HG03442 (cell line): ENCODE measurements around the gene INPP4B.
A peak's percentile ranks its signal among the peaks of the same experiment; 100 is the strongest.

Experiments
- ATAC-seq: cut with Tn5 transposase; IDR thresholded peaks from one replicate; pipeline ENCODE4 v1.9.1; 2021; ENCODE audit warnings: mild to moderate bottlenecking, moderate library complexity; ENCODE audit not compliant: unreplicated experiment

Gene INPP4B

GRCh38 chr4:142393127-142393526 is 453.0 kb downstream of the INPP4B start:
- ATAC-seq = no peak

DNA sequence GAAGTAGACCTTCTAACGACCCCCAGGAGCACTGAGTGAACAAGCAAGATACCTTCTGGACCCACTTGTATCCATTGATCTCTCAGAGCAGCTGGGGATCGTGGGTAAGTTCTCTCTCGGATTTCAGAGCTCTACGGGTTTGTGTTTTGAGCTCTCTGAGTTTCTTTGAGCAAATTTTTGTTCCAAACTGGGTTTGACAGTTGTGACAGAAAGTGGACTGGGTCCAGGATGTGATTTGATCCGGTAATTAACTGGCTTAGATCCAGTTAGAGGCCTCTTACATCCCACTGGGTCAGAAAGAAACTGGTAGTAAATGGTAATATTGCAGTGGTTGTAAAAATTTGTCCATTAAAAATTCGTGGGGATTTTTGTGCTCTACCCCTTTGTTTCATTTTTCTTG is 459.2 kb downstream of the INPP4B start:
- ATAC-seq = no peak

GRCh38 chr4:142386449-142386848 is 459.7 kb downstream of the INPP4B start:
- no peak for ATAC-seq

- ATAC-seq = no peak
Observed at GRCh38 chr4:142383800-142384470, 462.2 kb downstream of the INPP4B start.

DNA sequence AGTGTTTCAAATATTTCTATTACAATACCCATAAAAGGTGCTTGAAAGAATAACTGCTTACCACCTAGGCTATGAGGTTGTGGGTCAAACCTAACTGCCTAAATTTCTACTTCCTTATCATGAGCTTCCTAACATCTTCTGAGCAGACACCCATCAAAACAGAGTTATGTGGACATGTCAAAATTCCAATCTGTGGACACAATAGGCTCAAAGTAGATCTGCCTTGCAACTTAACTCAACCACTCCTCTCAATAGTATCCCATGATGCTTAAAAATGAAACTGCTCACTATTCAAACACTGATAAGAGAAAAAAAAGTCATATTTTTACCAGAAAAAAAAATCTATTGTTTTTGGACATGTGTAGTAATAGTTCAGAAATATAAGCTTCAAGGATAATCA is 462.7 kb downstream of the INPP4B start:
- ATAC-seq = no peak

GRCh38 chr4:142380052-142380602 is 466.0 kb downstream of the INPP4B start:
- no peak for ATAC-seq

DNA sequence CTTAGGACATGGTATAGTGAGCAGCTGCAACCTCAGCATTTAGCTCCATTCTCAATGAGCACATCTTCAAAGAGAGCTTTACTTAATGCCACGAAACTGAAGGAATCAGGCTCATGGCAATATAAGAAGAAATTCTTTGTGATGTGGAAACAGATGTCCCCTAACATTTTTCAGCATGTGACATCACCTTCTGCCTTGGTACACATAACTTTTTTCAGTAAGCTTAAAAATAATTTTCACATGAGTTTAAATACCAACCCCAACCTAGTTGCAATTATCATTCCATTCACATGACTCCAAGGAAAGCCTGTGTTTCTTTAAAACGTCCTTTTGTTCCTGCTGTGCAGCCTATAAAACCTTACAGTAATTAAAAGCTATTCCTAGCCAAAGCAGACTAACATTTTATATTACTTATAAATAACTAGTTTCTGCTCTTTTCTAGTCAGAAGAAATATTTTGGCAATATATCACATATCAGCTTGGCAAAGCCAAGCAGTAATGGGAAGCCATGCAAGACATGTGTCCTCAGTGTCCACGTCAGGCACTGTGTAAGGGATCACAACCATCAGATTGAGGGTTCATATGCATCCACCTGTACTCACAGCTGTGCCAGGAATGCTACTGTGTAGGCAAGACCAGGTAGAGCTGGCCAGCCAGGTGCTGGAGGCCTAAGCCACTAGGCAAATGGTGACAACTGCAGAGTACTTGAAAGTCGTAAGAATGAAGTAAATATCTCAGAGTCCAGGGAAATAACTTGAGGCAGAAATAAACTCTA is 466.6 kb downstream of the INPP4B start:
- no peak for ATAC-seq

- ATAC-seq = no peak
Observed at GRCh38 chr4:142378179-142378578, 467.9 kb downstream of the INPP4B start.

- ATAC-seq = peak; percentile 53
Observed at GRCh38 chr4:142377342-142378091, 468.6 kb downstream of the INPP4B start.

DNA sequence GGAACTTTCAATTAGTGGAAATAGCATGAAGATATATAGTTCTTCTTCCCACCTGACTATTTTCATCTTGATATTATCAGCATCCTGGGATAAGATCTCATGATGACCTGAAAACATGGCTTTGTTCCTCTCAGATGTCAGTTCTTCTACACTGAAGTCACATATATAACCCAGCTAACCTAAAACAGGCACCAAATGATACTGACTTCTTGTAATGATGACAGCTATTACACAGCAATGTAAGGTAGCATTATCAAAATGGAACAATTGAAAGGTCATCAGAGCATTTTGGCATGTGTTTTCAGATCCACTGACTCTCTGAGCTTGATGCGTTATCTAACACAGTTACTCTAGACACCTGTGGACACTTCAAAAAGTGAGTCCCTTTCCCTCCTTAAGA is 469.9 kb downstream of the INPP4B start:
- ATAC-seq = no peak

GRCh38 chr4:142373610-142374009 is 472.5 kb downstream of the INPP4B start:
- ATAC-seq = no peak

DNA sequence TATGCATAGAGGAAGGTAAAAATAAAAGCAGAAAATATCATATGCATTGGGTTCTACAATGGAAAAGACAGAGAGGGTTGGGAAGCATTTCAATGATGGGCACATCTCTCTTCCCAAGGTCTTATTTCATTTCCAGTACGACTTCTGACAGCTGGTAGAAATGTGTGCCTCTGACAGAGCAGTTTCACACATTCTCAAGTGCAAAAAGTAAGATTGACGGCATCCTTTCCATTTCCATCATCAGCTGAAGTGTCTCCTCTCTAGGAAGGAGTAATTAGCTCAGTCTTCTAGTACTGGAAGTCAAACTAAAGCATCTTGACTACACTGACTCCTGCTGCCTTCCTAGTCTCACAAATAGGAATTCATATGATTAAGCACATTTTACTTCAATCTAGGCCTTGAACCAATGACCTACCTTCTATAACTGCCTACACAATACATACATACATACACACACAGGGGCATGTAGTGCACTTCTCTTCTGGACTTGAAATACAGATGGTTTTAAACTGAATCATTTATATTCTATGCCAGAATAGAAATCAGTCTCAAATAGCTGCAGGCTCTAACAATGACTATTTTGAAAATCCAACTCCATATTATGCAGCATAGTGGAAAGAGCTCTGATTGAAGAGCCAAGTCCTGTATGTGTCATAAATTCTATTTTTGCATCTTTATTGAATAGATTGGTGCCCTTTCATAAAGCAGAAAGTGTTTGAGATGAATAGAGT is 473.4 kb downstream of the INPP4B start:
- no peak for ATAC-seq

DNA sequence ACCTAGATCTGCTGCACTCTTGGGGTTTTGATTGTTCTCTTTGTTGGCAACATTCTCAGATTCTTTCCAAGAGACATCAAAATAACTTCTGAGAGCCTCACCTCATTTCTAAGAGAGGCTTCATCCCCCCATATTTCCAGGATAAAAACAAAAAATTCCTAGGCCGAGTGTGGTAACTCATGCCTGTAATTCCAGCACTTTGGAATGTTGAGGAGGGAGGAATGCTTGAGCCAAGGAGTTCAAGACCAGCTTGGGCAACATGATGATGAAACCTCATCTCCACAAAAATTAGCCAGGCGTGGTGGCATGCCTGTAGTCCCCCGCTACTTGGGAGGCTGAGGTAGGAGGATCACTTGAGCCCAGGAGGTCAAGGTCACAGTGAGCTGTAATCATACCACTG is 477.0 kb downstream of the INPP4B start:
- no peak for ATAC-seq

GRCh38 chr4:142367418-142368180 is 478.5 kb downstream of the INPP4B start:
- ATAC-seq = no peak

- ATAC-seq = no peak
Observed at GRCh38 chr4:142366769-142367181, 479.3 kb downstream of the INPP4B start.

DNA sequence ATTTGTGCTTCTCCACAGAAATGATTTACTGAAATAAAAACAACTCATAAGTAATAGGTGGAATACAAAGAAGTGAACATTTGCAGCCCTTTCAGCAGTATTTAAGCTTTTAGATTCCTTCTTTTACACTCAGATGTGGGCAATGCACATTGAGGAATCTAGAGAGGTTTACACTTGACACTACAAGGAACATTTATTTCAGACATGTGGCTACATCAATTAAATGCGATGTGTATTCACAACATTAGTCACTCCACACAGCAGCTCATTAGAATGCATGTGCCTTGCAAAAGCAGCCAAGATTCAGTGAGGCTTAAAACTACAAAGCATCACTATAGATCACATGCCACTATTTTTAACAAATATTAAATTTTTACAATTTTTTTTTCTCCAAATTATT is 480.7 kb downstream of the INPP4B start:
- no peak for ATAC-seq

DNA sequence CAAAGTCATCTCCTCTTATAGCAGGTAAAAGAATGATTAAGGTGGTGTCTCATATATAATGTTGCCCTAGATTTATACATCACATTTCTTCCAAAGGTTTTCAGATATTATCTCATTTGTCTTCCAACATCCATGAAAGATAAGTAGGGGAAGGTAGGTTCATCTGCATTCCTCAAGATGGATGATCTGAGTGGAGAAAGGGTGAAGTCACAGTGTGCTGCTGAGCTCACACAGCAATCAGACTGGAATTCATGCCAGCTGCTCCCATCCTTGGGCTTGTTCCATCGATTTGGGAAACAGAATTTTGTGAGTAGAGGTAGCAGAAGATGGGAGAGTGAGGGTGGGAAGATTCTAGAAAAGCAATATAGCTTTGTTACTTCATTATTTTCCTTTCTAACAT is 482.4 kb downstream of the INPP4B start:
- no peak for ATAC-seq

GRCh38 chr4:142361981-142362380 is 484.1 kb downstream of the INPP4B start:
- ATAC-seq = no peak

- ATAC-seq = no peak
Observed at GRCh38 chr4:142360657-142361056, 485.4 kb downstream of the INPP4B start.

GRCh38 chr4:142358656-142359055 is 487.4 kb downstream of the INPP4B start:
- ATAC-seq = no peak
